ENCODE measurements around the gene OSBPL2. TPM values are rescaled to one million over a fixed set of nuclear protein-coding genes. Genes with fewer than 3 reads are reported as not detected.

OSBPL2 gene
- total and polyA plus RNA-seq, 9 of the 15 experiments (the other 6 are each of a cell fraction or from before 2014, with no cell fraction given): 2.5 to 25.6 (median 14.1) TPM

DNA sequence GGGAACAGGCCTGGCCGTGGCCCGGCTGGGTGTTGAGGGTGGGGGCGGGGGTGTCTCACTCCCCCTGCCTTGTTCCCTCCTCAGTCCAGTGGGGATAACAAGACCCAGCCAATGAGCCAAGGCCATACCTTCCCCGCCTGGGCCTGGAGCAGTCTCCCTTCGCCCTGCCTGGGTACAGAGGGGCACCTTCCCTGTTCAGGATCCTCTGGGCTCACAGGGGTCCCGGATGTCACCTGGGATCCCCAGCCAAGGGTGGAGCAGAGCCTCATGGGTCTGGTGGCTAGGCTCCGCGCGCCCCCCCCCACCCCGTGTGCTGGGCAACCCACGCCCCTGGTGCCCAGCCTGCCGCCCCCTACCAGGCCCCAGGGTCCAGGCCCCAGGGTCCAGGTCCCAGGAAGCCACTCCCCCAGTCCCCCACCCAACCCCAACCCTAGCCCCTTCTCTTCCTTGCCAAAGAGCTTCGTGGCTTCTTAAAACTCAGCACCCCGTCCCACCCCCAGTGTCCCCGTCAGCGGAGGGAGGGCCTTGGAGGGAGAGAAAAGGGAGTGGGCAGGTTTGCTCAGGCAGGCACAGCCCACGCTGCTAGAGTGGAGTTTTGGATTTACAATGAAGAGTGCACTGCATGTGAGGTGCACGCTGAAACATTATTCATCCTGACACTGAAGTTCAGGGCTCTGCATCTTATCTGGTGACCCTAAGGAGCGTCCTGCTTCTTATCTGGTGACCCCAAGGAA, 30.1 kb upstream of the OSBPL2 start:
- Histone ChIP-seq H3K9me3 (replicated peaks; ENCODE audit: control insufficient read depth, insufficient read depth, low read depth, low read length) (no peaks in the 10 kb centered on the region), H4K20me1 (replicated peaks; ENCODE audit: control insufficient read depth, insufficient read depth, low read length) (peaks cover 21% of the 10 kb centered on the region), H3K4me3 (no peak overlapping the region), H3K4me2 (ENCODE audit: insufficient read depth, low read length) (no peak overlapping the region), H3K27me3 (ENCODE audit: control insufficient read depth in 2 of 2, insufficient read depth in 2 of 2, low read length in 2 of 2) (peaks cover 0 to 26% of the 10 kb centered on the region in 2 experiments; a peak in 3 of 5 replicates), H3K9ac (ENCODE audit: insufficient read depth in 1 of 2, low read depth in 2 of 2, low read length in 2 of 2) (peak overlapping the region in 1 of 2 experiments; percentile 58; a peak in 1 of 4 replicates), H3K4me1 (replicated peaks in 1 of 2; ENCODE audit: control insufficient read depth in 2 of 2, insufficient read depth in 2 of 2, low read length in 2 of 2) (peaks cover 4 to 48% of the 10 kb centered on the region in 2 experiments; a peak in 3 of 5 replicates), H3K27ac (ENCODE audit: extremely low read depth, low read depth, low read length) (no peak overlapping the region), H3K36me3 (ENCODE audit: control insufficient read depth, insufficient read depth, low read length) (peaks cover 5% of the 10 kb centered on the region; the same call in 2 of the 3 replicates), H3K79me2 (ENCODE audit: control insufficient read depth, insufficient read depth, low read length) (no peaks in the 10 kb centered on the region), H2AFZ (ENCODE audit: low read depth, low read length) (no peak overlapping the region), H3K9me1 (ENCODE audit: control insufficient read depth, insufficient read depth, low read length) (peaks cover 3% of the 10 kb centered on the region)
- in situ Hi-C loops (cut with MboI): no loop called here
- no TSS peak for BruUV-seq (replicated peaks)
- ChIA-PET CTCF (ENCODE audit: low intra/inter-chr PET ratio) (no interaction called here), POLR2A (interaction anchor here (0.5 to 1.7 kb wide), 3 partner anchors 10 to 139 kb away, joined by 4 to 5 read pairs (median 4); no protein-coding TSS in a partner anchor)
- intact Hi-C loops (cut with micrococcal nuclease): no loop called here
- TF ChIP-seq, protein P1, sequence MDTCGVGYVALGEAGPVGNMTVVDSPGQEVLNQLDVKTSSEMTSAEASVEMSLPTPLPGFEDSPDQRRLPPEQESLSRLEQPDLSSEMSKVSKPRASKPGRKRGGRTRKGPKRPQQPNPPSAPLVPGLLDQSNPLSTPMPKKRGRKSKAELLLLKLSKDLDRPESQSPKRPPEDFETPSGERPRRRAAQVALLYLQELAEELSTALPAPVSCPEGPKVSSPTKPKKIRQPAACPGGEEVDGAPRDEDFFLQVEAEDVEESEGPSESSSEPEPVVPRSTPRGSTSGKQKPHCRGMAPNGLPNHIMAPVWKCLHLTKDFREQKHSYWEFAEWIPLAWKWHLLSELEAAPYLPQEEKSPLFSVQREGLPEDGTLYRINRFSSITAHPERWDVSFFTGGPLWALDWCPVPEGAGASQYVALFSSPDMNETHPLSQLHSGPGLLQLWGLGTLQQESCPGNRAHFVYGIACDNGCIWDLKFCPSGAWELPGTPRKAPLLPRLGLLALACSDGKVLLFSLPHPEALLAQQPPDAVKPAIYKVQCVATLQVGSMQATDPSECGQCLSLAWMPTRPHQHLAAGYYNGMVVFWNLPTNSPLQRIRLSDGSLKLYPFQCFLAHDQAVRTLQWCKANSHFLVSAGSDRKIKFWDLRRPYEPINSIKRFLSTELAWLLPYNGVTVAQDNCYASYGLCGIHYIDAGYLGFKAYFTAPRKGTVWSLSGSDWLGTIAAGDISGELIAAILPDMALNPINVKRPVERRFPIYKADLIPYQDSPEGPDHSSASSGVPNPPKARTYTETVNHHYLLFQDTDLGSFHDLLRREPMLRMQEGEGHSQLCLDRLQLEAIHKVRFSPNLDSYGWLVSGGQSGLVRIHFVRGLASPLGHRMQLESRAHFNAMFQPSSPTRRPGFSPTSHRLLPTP (IDR thresholded peaks at IDR 0.05; ENCODE audit: borderline replicate concordance, extremely low read depth, insufficient read length): no peak
- peak; percentile 15 to 41; a peak in 2 of 4 replicates for TF ChIP-seq KDM1A (IDR thresholded peaks at IDR 0.05)
- TF ChIP-seq ZNF175 (CRISPR knock-in tag; IDR thresholded peaks at IDR 0.05; ENCODE audit: low read depth): no peak
- TF ChIP-seq CXXC5 (CRISPR knock-in tag; IDR thresholded peaks at IDR 0.05): 0 out of 2 replicates have a peak, but pooled peaks have one; percentile 38
- TF ChIP-seq CBFA2T3 (IDR thresholded peaks at IDR 0.05): peak; percentile 25; the same call in 1 of the 2 replicates
- TF ChIP-seq MEIS2 (IDR thresholded peaks at IDR 0.05; ENCODE audit: partially characterized antibody): peak; percentile 37
- no peak for FAIRE-seq
- no peak for ATAC-seq
- 26% methylated on average over 7 of the region's 19 CpGs for WGBS (ENCODE audit: insufficient coverage, low coverage, missing lambda C conversion rate)
- no peak for DNase-seq (ENCODE audit: extremely low read depth in 1 of 4, low spot score in 3 of 4)

Data from K562 (cell line).